ENCODE measurements around the gene RAB9A.
"Not testable (repeated sequence)": the region's sequence is repeated elsewhere in the genome, so short reads cannot be mapped to it uniquely, and the experiment has no call there.

DNA sequence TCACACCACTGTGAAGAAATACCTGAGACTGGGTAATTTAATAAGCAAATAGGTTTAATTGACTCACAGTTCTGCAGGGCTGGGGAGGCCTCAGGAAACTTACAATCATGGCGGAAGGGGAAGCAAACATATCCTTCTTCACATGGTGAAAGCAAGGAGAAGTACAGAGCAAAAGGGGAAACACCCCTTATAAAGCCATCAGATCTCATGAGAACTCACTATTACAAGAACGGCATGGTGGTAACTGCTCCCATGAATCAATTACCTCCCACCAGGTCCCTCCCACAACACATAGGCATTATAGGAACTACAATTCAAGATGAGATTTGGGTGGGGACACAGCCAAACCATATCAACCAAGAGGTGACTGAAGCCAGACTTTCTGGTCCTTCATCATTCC, 40.6 kb upstream of the RAB9A start:
- TF ChIP-seq RB1 (IDR thresholded peaks at IDR 0.05; ENCODE audit: low read depth); CBX2 (IDR thresholded peaks at IDR 0.05; ENCODE audit: insufficient read depth, low read length, poor library complexity, severe bottlenecking); EZH2 (IDR thresholded peaks at IDR 0.05; ENCODE audit: borderline replicate concordance, low read depth, low read length); CBX1 (IDR thresholded peaks at IDR 0.05; ENCODE audit: low read depth); RCOR1 (IDR thresholded peaks at IDR 0.05; ENCODE audit: borderline replicate concordance in 1 of 2, low read depth in 2 of 2, low read length in 2 of 2); TGIF2 (CRISPR knock-in tag; IDR thresholded peaks at IDR 0.05); POLR2AphosphoS2 (IDR thresholded peaks at IDR 0.05; ENCODE audit: low read length); ATF7 (IDR thresholded peaks at IDR 0.05): not testable (repeated sequence)
- TF ChIP-seq, protein P1, sequence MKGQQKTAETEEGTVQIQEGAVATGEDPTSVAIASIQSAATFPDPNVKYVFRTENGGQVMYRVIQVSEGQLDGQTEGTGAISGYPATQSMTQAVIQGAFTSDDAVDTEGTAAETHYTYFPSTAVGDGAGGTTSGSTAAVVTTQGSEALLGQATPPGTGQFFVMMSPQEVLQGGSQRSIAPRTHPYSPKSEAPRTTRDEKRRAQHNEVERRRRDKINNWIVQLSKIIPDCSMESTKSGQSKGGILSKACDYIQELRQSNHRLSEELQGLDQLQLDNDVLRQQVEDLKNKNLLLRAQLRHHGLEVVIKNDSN (CRISPR knock-in tag; IDR thresholded peaks at IDR 0.05) = not testable (repeated sequence)
- TF ChIP-seq, protein P2, sequence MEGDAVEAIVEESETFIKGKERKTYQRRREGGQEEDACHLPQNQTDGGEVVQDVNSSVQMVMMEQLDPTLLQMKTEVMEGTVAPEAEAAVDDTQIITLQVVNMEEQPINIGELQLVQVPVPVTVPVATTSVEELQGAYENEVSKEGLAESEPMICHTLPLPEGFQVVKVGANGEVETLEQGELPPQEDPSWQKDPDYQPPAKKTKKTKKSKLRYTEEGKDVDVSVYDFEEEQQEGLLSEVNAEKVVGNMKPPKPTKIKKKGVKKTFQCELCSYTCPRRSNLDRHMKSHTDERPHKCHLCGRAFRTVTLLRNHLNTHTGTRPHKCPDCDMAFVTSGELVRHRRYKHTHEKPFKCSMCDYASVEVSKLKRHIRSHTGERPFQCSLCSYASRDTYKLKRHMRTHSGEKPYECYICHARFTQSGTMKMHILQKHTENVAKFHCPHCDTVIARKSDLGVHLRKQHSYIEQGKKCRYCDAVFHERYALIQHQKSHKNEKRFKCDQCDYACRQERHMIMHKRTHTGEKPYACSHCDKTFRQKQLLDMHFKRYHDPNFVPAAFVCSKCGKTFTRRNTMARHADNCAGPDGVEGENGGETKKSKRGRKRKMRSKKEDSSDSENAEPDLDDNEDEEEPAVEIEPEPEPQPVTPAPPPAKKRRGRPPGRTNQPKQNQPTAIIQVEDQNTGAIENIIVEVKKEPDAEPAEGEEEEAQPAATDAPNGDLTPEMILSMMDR (IDR thresholded peaks at IDR 0.05 in 2 of 3, conservative IDR thresholded peaks at IDR 0.05 in 1 of 3; ENCODE audit: insufficient read depth in 2 of 3, low read depth in 1 of 3, low read length in 3 of 3) = not testable (repeated sequence)
- TF ChIP-seq, protein P3, sequence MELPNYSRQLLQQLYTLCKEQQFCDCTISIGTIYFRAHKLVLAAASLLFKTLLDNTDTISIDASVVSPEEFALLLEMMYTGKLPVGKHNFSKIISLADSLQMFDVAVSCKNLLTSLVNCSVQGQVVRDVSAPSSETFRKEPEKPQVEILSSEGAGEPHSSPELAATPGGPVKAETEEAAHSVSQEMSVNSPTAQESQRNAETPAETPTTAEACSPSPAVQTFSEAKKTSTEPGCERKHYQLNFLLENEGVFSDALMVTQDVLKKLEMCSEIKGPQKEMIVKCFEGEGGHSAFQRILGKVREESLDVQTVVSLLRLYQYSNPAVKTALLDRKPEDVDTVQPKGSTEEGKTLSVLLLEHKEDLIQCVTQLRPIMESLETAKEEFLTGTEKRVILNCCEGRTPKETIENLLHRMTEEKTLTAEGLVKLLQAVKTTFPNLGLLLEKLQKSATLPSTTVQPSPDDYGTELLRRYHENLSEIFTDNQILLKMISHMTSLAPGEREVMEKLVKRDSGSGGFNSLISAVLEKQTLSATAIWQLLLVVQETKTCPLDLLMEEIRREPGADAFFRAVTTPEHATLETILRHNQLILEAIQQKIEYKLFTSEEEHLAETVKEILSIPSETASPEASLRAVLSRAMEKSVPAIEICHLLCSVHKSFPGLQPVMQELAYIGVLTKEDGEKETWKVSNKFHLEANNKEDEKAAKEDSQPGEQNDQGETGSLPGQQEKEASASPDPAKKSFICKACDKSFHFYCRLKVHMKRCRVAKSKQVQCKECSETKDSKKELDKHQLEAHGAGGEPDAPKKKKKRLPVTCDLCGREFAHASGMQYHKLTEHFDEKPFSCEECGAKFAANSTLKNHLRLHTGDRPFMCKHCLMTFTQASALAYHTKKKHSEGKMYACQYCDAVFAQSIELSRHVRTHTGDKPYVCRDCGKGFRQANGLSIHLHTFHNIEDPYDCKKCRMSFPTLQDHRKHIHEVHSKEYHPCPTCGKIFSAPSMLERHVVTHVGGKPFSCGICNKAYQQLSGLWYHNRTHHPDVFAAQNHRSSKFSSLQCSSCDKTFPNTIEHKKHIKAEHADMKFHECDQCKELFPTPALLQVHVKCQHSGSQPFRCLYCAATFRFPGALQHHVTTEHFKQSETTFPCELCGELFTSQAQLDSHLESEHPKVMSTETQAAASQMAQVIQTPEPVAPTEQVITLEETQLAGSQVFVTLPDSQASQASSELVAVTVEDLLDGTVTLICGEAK (IDR thresholded peaks at IDR 0.05) = not testable (repeated sequence)
- TF ChIP-seq, protein P3 (CRISPR knock-in tag; IDR thresholded peaks at IDR 0.05) = not testable (repeated sequence)
